ENCODE results near the gene PKD1L1.
"Not testable (repeated sequence)": the region's sequence is repeated elsewhere in the genome, so short reads cannot be mapped to it uniquely, and the experiment has no call there.

Gene PKD1L1, protein sequence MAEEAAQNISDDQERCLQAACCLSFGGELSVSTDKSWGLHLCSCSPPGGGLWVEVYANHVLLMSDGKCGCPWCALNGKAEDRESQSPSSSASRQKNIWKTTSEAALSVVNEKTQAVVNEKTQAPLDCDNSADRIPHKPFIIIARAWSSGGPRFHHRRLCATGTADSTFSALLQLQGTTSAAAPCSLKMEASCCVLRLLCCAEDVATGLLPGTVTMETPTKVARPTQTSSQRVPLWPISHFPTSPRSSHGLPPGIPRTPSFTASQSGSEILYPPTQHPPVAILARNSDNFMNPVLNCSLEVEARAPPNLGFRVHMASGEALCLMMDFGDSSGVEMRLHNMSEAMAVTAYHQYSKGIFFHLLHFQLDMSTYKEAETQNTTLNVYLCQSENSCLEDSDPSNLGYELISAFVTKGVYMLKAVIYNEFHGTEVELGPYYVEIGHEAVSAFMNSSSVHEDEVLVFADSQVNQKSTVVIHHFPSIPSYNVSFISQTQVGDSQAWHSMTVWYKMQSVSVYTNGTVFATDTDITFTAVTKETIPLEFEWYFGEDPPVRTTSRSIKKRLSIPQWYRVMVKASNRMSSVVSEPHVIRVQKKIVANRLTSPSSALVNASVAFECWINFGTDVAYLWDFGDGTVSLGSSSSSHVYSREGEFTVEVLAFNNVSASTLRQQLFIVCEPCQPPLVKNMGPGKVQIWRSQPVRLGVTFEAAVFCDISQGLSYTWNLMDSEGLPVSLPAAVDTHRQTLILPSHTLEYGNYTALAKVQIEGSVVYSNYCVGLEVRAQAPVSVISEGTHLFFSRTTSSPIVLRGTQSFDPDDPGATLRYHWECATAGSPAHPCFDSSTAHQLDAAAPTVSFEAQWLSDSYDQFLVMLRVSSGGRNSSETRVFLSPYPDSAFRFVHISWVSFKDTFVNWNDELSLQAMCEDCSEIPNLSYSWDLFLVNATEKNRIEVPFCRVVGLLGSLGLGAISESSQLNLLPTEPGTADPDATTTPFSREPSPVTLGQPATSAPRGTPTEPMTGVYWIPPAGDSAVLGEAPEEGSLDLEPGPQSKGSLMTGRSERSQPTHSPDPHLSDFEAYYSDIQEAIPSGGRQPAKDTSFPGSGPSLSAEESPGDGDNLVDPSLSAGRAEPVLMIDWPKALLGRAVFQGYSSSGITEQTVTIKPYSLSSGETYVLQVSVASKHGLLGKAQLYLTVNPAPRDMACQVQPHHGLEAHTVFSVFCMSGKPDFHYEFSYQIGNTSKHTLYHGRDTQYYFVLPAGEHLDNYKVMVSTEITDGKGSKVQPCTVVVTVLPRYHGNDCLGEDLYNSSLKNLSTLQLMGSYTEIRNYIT (N-terminal part only)

GRCh38 chr7:47948141-47948790, at the start of gene PKD1L1:
PKD1L1 (minus strand) TSS chr7:47948466; CDS start chr7:47948440, 26 bp downstream.
- in situ Hi-C loops (cut with HindIII; ENCODE audit: low sequenced_read_pairs): no loop called here

GRCh38 chr7:47992446-47992845, 44.2 kb upstream of the PKD1L1 start:
- in situ Hi-C loops (cut with HindIII; ENCODE audit: low sequenced_read_pairs): loop anchor here (5.0 kb wide), 1 partner anchor 110 kb away; no protein-coding TSS in a partner anchor

GRCh38 chr7:47991741-47992311, 43.6 kb upstream of the PKD1L1 start:
- in situ Hi-C loops (cut with HindIII; ENCODE audit: low sequenced_read_pairs): loop anchor here (5.0 kb wide), 1 partner anchor 110 kb away; no protein-coding TSS in a partner anchor

DNA sequence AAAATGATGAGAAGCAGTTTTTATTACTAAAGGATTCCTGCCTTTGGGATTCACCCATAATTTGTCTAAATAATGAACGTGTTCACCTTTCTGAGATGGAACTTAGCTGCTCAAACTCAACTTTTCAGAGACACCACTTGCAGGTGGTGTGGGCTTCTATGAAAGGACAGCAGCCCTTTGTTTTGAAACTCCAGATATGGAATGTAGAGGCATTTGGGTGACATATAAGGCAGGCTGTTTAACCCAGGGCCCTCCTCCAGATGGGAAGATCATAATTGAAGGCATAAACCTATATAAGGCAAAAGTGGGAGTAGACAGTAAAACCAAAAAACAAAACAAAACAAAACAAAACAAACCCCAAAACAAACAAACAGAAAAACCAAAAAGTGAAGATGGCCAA, 43.0 kb upstream of the PKD1L1 start:
- in situ Hi-C loops (cut with HindIII; ENCODE audit: low sequenced_read_pairs): loop anchor here (5.0 kb wide), 1 partner anchor 111 kb away; no protein-coding TSS in a partner anchor

DNA sequence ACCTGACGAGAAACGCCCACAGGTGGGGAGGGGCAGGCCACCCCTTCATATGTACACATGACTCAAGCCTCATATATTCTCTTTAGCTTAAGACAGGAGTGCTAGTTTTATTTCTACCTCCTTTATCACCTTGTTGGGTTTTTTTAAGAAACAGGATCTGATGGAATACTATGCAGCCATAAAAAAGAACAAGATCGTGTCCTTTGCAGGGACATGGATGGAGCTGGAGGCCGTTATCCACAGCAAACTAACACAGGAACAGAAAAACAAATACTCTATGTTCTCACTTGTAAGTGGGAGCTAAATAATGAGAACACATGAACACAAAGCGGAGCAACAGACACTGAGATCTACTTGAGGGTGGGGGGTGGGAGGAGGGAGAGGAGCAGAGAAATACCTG, 42.3 kb upstream of the PKD1L1 start:
- in situ Hi-C loops (cut with HindIII; ENCODE audit: low sequenced_read_pairs): loop anchor here (5.0 kb wide), 1 partner anchor 112 kb away; no protein-coding TSS in a partner anchor

GRCh38 chr7:47989607-47990400, 41.5 kb upstream of the PKD1L1 start:
- in situ Hi-C loops (cut with HindIII; ENCODE audit: low sequenced_read_pairs): loop anchor here (5.0 kb wide), 1 partner anchor 112 kb away; no protein-coding TSS in a partner anchor

- in situ Hi-C loops (cut with HindIII; ENCODE audit: low sequenced_read_pairs): no loop called here
Observed at GRCh38 chr7:47988496-47989386, 40.5 kb upstream of the PKD1L1 start.

DNA sequence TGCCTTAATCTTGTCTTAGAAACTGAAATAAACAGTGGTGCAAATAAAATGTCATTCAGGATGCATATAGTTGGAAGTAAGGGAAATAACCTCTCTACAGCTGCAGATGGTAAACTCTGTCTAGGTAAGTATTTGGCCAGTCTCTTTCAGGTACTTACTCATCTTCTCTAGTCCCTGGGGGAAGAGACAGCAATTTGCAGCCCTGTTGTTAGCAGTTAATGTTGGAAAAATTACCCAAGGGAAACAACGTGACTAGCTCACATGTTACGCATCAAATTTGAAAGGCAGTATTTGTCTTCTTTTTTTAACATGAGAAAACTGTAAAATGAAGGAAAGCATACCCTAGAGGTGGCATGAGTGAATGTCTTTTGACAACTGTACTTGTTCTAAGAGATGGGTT, 34.3 kb upstream of the PKD1L1 start:
- in situ Hi-C loops (cut with HindIII; ENCODE audit: low sequenced_read_pairs): no loop called here

DNA sequence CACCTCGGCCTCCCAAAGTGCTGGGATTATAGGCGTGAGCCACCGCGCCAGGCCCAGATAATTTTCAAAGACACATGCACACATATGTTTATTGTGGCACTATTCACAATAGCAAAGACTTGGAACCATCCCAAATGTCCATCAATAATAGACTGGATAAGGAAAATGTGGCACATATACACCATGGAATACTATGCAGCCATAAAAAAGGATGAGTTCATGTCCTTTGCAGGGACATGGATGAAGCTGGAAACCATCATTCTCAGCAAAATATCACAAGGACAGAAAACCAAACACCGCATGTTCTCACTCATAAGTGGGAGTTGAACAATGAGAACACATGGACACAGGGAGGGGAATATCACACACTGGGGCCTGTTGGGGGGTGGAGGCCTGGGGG, 32.4 kb upstream of the PKD1L1 start:
- in situ Hi-C loops (cut with HindIII; ENCODE audit: low sequenced_read_pairs): not testable (repeated sequence)

- in situ Hi-C loops (cut with HindIII; ENCODE audit: low sequenced_read_pairs): loop anchor here (5.0 kb wide), 1 partner anchor 38 kb away; no protein-coding TSS in a partner anchor
Observed at GRCh38 chr7:47979832-47980181, 31.5 kb upstream of the PKD1L1 start.

DNA sequence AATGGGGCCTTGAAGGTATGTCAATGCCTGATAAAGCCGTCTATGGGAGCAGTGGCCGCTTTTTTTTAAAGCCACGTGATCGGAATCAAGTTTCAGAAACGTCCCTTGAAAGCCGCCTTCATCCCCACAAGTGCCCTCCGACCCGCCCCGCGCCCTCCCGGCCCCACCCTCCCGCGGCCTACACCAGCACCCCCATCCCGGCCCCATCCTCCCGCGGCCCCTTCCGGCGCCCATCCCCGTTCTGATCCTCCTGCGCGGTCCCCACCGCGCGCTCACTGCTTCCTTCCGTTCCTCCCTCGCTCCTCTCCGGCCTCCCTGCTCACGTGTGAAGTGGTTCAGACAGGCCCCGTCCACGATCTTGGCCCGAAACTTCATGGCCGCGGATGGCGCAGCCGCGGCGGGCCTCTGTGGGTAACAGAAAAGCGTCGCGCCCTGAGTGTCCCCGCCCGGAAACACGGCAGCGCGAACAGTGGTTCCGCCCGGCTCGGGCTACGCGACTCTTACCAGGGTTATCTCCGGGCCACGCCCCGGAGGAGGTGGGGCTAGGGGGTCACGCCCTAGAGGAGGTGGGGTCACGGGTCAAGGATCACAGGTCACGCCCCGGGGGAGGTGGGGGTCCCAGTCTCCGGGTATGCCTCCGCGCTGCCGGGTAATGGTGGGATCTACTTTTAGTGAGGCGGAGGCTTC, 31.0 kb upstream of the PKD1L1 start, which contains the start of gene HUS1:
HUS1 (minus strand) TSS at position 471 of the 687 bp plus-strand sequence; CDS start at position 375, 96 bp downstream.
- in situ Hi-C loops (cut with HindIII; ENCODE audit: low sequenced_read_pairs): loop anchor here (5.0 kb wide), 1 partner anchor 37 kb away; no protein-coding TSS in a partner anchor

DNA sequence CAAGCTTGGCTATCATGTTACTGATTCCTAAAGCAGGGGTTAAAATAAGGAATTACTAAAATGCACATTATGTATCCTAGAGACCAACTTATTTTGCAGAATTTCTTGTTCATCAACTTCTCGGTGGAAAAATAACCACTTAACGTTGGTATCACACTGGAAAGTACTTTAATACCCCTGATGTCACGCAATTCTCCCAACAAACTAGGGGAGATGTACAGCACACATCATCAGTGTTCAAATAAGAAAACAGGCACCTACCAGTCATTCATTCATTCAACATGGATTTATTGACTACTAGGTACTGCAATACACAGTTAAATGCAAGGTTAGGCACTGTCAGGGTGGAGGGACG, 30.5 kb upstream of the PKD1L1 start:
- in situ Hi-C loops (cut with HindIII; ENCODE audit: low sequenced_read_pairs): loop anchor here (5.0 kb wide), 1 partner anchor 36 kb away; no protein-coding TSS in a partner anchor

DNA sequence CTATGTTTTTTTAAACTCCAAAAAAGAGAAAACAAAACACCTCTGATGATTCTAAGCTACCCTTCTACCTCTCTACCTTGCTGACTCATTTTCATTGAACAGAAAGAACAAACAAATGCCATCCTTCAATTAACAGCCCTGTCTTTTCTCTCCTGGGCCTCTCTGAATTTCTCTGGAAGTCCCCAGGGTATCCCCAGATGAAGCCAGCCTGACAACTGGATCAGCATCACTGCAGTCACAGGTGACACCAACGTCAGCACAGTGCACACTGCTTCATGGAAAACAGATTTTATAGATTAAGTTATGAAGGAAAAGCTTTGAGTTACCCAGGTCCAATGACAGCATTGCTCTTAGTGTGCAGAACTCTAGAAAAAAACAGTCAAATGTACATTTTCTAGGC, 25.5 kb upstream of the PKD1L1 start:
- in situ Hi-C loops (cut with HindIII; ENCODE audit: low sequenced_read_pairs): no loop called here

GRCh38 chr7:47970761-47971160, 22.5 kb upstream of the PKD1L1 start:
- in situ Hi-C loops (cut with HindIII; ENCODE audit: low sequenced_read_pairs): no loop called here

DNA sequence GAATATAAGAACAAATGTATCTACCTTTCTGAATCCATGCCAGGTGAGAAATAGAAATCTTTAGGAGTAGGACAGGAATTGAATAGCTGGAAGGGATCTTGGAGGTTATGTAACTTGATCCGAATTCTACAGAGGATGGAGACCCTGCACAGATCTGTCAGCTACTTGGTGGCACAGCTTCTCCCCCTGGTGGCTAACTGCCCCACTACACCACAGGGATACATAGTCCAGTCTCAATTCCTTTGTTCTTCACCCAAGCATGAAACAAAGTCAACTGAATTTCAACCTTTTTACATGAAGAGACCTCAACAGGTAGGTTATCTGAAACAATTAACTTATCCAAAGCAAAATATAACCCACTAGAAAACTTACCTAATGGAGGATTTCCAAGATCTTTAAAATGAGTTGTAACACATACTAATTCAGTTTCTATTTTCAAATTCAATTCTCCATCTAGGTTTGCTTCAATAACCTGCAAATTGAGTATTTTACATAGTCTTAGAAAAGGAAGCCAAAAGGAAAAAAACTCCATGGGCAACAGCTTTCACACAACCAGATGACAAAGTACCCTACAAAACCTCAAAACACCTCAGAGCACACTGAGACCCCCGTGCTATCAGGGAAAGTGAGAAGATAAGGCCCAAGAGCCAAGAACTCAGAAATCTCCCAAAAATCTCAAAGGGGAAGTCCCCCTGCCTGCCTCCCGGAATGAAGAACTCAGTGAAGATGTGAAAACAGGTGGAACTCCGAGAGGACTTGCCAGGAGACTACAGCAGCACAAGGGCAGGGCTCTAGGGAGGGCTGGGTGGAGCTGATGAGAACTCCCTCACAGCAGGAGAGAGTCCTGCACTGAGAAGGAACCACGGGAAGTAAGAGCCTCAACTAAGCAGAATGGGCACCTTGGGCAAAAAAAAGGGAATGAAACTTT, 20.8 kb upstream of the PKD1L1 start:
- in situ Hi-C loops (cut with HindIII; ENCODE audit: low sequenced_read_pairs): no loop called here

- in situ Hi-C loops (cut with HindIII; ENCODE audit: low sequenced_read_pairs): no loop called here
Observed at GRCh38 chr7:47967708-47968107, 19.4 kb upstream of the PKD1L1 start.

Data from endothelial cell of hepatic sinusoid (primary cell).